ENCODE data around the gene COL19A1.
"Not testable (repeated sequence)": the region's sequence is repeated elsewhere in the genome, so short reads cannot be mapped to it uniquely, and the experiment has no call there.

The COL19A1 gene

DNA sequence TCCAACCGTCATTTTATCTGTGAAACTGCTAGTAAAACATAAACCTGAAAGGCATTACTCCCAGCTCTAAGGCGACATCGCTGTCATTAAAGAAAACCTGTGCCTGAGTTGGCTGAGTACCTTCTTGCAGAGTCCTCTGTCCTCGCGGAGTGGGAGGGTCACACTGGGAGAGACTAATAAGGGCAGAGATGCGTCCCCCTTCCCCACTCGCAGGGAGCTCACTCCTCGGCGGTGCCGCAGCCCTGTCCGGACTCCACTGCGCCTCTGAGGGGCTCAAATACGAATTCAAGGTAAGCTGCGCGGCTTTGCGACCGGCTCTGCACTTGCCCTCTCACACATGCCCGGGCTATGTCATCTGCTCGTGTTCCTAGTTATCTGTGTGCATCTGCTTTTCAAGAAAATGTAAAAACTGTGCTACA, at the start of gene COL19A1:
Gene COL19A1 (plus strand): TSS at position 206 of the 419 bp plus-strand sequence. CDS start 13,012 bp downstream, outside the sequence.
- DNase-seq, result no peak

DNA sequence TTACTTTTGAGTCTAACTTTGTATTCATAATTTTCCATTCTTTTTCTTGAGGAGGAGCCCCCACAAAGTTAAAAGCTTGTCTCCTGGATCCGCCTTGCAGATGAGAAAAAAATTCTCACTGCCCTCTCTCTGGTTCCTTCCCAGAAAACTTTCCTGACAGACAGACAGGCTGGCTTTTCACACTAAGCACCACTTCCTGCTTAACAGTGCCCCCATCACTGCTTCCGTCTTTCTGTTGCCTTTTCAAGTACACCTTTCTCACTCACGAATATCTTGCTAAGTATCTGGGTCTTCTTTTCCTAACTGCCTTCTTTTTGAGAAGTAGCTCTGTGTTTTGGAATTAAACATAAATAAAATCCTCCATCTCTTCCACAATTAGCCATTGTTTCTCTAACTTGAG, 49.8 kb upstream of the COL19A1 start:
- no peak for DNase-seq

DNA sequence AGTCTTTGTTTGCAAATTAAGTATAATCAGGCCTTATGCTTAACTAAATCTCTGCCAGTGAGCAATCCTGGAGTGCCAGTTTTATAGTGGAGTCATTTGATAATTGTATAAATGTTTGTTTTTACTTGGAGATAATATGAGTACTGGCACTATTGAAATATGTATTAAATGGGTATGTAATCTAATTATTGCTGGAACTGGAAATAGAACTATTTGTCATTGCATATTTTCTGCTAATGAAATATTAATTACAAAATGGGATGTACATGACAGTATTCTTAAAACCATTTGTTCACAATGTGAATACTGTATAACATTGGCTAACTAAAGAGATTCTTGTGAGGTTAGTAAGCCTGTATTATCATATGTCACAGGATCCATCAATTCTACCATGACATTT, 49.0 kb upstream of the COL19A1 start:
- no peak for DNase-seq

DNA sequence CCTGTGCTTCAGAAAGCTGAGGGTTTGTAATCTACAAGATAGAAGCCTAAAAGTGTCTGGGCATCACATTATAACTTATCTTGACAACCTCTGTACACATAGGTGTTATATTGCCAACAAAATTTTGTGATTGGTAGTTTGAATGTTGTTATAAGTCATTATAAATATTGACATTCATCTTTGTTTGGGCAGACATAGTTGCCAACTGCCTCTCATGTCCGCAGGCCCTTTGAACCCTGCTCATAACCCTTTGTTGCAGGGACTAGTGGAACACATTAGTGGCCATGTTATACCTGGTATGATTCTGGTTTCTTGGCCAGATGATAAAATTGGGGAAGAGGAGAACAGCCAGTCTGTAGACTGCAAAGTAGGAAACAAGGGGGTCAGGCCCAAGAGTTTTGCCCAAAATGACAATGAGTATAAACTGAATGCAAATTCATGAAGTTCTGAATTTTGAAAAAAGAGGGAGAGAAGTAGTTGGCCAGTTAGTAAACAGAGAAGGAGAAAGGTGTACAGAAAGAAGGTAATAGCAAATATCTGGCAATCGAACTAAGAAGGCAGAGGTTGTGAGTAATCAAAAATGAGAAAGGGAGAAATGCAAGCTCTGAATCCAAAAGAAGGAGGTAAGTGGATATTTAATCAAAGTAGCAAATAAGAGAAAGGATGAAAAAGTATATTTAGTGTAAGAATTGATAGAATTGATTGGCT, 48.0 kb upstream of the COL19A1 start:
- DNase-seq, result no peak

DNA sequence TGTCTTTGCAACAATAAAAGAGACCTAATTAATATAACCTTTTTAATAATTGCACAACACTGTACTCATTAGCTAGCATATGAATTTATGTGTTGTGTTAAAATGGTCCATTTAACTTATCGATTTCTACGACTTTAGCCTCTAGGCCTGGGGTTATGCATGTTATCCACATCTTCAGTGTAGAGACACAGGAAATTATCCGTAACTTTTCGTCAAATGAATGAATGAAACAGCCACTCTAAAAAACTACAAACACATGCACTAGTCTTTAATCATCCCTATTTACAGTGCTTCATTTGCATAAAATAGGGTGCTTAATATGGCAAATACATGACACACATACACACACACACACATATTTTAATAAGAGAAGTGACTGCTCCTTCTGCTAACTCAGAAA, 47.2 kb upstream of the COL19A1 start:
- no peak for DNase-seq

DNA sequence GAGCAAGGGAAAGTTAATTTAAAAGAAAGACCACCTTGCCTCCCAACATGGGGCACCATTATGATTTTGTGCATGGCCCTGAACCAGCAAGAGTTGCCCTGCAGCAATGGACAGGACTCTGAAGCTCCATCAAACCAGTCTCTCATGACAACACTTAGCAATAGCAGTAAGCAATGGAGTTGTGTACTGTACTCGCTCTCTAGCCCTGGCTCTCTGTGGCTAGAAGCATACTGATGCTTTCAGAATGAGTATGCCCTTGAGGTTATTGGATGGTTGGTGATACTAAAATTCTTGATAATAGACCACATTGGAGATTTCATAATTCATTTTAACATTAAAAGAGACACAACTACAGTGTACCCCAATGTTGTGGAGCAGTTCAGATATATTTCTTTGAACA, 46.3 kb upstream of the COL19A1 start:
- no peak for DNase-seq

DNA sequence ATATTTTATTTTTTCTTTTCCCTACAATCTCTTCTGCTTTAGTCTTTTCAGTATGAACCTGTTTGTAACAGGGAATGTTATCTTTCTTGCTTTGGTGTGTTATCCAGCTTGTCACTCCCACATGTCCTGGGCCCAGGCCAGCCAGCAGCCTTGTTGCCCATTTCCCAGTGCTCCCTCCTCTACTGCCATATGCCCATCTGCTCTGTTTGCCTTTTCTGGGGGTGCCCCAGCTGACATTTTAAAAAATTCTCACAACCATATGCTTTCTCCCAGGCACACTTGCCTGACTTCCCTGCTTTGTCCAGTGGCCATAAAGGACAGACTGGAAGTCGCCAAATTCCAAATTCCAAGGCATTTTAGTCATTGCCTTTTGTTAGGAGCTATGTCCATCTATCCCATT, 45.9 kb upstream of the COL19A1 start:
- DNase-seq, result no peak

DNA sequence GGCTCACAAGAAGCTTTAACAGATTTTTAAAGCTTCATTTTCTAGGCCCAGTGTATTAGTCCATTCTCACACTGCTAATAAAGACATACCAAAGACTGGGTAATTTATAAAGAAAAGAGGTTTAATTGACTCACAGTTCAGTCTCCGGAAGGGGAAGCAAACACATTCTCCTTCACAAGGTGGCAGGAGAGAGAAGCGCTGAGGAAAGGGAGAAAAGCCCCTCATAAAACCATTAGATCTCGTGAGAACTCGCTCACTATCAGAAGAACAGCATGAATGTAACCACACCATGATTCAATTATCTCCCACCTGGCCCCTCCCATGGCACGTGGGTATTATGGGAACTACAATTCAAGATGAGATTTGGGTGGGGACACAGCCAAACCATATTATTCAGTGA, 42.0 kb upstream of the COL19A1 start:
- DNase-seq, result not testable (repeated sequence)

DNA sequence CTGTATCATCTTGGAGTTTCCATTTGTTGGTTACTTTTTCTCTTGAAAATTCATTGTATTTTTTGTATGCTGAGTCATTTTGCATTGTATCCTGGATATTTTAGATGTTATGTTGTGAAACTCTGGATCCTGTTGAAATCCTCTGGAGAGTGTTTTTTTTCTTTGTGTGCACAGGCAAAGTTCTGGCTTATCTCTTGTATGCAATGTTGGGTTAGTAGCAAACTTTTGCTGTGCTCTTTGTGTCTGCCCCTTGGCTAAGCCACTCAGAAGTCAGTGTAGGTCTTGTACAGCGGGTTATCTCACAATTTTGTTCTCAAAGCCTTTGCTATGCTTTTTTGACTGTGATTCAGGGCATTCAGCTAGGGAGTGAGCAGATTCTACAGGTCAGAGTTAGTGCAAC, 40.5 kb upstream of the COL19A1 start:
- no peak for DNase-seq

DNA sequence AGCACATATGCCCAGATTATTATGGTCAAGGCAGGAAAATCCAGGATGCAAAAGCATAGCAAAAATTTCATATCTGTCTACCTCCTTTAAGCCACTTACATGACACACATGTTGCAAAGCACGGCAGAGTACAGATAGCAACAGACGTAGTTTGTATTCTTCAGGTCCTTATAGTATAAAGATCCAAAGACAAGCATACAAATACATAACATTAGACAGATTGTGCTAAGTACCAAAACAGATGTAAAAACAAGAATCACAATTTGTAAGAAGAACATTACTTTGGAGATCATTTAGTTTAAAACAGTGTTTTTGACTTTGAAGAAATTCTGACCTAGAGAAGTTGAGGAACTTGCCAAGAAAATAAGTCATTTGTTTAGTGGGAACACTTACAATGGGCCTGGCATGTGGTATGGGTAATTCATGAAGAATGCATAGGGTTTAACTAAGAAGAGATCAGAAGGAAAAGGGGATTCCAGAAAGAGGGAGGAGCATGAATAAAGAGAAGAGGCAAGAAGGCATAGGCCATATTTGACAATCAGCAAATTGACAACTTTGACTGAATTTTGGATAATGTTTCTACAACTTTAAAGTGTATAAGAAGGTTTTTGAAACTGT, 39.0 kb upstream of the COL19A1 start:
- DNase-seq, result no peak

DNA sequence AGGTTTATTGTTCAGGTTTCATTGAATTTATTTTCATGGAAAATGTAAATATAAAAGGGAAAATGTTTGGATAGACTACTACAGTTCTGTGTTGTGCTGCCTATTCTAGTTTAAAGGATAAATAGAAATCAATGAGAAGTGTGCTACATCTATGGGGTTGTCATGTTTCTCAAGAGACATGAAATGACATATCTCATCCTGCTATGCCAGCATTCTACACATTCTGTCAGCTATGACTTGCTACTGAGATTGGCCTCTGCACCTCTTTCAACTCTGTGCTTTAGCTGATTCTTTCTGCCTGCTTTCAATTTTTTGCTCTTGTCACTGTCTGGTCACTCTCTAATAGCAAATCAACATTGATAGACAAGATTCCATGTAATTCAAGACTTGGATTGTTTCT, 33.8 kb upstream of the COL19A1 start:
- DNase-seq, result no peak

DNA sequence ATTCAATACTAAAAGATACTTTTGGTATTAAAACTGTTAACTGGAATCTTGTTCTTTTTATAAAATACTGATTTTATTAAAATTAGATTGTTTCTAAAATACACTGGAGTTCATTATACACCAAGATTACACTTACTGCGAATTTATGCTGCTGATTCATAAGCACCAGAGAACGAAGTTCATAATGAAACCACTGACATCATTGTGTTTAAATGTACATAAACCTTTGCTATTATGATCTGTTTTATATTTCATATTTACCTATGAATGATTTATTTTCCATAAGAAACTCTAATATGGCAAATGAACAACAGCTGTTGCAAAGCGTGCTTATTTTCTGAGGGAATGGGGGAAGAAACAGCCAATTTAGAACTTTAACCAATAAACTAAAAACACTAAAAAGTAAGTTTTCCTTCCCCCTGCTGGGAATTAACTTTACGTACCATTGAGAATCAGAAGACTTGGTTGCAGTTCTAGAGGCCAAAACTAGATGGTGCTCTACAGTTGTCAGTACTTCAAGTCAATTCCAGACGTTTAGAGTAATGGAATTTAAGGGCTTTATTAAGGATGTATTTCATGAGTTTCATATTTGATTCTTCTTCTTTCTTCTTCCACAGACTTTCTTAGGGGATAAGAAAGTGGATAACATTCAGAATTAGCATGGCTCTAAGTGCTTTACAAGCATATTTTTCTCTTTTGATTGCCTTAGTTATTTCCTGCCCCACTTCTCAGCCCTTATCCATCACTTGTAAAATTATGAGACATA, 30.8 kb upstream of the COL19A1 start:
- no peak for DNase-seq

DNA sequence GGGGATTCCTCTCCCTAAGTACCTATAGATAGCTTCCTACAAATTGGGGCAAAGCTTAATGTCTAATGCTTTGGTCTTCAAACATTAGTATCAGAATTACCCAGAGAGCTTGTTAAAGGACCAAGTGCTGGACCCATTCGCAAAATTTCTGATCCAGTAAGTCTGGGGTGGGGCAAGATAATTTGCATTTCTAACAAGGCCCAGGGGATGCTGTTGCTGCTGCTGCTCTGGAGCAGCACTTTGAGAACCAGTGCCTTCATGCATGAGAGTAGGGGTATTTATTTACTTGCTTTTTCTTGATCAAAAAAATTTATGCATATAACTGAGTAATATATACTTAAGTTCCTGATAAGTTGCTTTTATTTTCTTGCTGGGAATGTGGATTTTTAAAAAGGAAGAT, 24.5 kb upstream of the COL19A1 start:
- no peak for DNase-seq

DNA sequence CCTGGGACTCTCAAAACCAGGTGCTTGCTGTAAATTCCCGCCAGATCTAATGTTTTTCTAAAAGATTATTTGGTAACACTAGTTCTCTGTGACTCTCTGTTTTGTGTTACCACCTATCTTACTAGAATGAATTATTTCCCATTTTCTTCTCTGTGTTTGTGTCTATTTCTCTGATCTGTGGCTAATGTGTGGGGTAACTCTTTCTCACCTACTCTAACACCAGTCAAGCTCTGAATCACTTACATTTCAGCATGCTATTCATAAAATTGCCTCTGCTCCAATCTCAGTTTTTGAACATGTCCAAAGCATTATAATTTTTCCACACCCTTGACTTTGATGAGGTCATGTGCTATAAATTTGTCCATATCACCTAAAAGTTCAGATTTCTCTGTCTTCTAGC, 23.2 kb upstream of the COL19A1 start:
- no peak for DNase-seq

DNA sequence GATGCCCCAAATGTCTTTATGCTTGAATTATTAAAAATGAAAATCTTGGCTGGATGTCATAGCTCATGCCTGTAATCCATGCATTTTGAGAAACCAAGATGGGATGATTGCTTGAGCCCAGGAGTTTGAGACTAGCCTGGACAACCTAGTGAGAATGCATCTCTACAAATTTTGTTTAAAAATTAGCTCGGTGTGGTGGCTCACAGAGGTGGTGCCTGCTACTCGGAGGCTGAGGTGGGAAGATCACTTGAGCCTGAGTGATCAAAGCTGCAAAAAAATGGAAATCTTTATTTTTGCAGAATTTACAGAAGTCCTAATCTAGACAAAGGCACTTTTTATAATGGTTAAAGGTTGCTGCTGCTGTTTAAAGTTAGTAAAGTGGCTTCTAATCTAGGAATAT, 20.0 kb upstream of the COL19A1 start:
- DNase-seq, result no peak

DNA sequence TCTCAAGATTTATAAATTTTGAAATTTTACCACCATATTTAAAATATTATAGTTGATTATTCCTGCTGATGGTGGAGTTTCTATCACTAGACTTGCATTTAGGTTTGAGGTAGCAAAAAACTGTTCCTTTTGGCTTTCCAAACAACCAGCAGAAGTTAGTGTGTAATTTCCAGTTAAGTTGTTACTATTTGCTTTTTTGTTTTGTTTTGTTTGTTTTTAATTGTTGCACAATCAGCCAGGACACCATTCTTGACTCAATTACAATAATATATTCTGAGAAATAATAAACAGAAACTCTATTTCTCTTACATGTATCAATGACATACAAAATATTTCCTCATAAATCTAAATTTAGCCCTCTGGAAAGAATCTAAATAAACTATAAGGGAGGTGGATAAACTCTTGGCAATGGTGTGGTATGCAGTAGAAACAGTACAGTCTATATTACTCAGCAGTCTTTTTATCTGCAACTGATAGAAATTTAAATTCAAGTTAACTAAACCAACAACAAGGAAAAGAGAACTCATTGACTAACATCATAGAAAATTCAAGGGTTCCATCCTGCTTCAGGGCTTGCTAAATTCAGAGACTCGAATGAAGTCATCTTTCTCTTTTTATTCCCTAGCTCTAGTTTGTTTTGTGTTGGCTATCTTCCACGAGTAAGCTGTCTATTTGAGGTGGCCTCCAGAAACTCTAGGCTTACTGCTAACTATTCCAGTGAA, 19.4 kb upstream of the COL19A1 start:
- DNase-seq, result no peak

DNA sequence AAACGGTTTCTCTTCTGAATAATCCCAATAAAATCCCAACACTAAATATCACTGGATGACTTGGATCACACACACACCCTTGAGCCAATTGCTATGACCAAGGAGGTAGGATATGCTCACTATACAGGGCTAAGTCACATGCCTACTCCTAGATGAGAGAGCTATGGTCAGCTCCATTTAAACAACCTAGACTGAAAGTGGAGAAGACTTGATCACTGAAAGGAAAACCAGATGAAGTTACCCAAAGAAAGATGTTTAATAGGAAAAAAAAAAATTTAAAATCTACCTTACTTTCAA, 18.9 kb upstream of the COL19A1 start:
- no peak for DNase-seq

DNA sequence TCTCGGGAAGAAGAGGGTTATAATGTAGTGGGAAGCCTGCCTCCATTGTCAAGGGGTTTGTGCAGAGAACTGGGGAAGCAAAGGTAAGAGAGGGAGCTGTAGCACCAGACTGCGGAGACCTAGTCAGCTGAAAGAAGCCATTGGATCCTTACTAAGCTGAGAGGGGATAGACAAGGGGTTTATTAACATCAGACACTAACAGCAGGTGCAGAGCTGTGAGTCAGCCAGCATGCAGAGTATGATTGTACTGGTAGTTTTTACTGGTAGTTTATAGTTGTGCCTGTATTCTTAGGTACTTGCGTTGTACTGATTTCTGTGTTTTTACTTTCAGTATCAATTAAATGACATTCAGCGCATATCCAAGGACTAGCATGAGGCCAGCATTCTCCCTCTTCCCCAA, 17.8 kb upstream of the COL19A1 start:
- DNase-seq, result no peak

DNA sequence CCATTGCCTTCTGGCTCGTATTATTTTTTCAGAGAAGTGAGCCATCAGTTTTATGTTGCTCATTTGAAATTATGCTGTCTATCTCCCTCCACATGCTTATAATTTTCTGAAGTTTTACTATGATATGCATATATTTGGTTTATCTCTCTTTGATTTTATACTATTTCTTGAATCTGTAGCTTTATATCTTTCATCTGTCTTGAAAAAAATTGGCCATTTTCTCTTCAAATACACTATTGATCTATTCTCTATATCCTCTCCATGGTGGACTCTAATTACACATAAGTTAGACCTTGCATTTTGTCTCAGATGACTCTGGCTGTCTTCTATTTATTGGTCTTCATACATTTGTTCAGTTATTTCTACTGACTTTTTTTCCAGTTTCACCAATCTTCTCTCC, 13.7 kb upstream of the COL19A1 start:
- DNase-seq, result no peak

DNA sequence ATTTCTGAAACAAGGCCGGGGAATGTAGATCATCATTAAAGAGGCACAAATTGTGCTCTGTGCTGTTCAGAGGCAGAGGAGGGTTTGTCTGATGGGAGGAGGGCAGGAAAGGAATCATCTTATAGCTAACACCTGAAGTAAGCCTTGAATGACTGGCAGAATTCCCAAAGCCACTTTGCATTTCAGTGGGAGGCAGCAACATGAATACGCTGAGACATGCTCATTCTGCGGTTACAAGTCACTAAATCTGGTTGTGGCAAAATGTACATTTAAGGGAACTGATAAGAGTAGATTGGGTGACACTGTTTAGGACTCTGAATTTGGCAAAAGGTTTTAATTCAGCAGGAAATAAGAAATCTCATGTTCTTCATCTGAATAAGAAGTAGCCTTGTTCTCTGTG, 4.4 kb upstream of the COL19A1 start:
- DNase-seq, result no peak

DNA sequence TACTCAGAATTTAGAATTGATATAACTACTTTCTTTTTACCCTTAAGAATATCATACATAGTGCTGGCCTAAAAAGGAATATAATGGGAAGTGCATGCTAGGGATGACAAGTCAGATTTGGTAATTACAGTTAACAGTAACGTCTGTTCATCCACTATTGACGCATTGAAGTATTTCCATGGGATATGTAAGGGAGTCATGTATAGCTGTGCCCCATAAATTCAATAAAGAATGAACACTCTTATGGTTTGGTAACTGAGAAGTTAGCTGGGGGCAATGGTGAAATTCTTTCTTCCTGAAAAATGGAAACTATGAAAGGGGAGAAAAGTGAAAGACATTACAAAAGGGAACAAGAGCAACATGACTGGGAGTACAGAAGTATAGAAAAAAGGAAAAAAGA, 2.6 kb upstream of the COL19A1 start:
- no peak for DNase-seq

DNA sequence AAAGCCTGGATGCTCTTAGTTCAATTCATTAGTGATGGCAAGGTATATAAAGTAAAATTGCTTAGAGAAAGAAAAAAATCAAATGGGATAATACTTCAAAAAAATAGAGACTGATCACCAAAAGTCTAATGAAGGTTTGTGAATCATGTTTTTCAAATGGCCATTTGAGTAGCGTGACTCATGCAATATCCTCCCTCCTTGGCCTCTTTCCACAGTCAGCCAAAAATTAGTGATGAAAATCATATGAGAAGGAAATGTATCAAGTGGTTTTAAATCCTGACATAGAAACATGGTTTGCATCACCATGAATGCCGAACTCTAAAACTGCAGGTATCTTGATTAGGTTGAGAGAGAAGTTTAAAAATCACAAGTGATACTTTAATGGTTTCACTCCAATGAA, 1.2 kb upstream of the COL19A1 start:
- no peak for DNase-seq

DNA sequence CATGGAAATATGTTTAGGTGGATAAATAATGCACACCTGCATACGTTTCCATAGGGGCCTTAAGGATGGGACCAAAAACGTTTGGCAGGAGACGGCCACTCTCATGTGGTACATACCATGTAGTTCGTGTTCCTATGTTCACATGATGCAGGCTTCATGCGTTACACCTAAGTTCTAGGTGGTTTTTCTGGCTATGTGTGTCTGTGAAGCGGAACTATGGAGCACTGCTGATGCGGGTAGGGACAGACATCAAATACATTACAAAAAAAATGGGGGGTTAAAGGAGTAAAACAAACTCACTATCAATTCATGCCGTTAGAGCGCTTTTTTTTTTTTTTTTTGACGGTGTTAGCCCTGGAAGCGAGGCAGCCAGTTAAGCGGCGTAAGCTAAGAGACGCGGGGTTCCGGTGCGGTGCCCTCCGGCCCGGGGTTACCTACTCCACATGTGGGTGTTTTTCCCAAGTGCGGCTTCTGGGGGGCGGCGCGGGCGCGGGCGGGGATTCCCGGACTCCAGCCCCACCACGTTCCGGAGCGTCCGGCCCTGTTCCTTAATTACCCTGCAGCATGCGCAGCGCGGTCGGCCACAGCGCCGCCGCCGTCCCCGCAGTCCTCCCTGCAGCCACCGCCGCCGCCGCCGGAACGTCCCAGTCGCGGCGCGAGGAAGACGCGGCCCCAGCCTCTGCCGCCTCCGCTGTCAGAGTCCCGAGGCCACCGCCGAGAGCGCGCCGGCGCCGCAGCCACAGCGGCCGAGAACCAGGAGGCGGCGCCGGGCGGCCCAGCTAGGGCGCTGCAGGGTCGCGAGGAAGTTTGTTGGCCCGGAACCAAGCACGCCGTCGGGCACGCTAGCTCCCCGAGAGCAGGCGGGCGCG, 648 bp downstream of the COL19A1 start:
- peak; percentile 3 for DNase-seq

Measured in NCI-H1092 (cell line).